Lower leg skin (tissue), 3 donors: ENCODE measurements around the gene CFH.

Experiments
- POLR2A ChIP-seq, 2 donors: fragments of 450-650 bp; IDR thresholded peaks; one replicate each; pipeline ENCODE4 v1.6.1; 2016 to 2017; ENCODE audit warnings: antibody characterized with exemption in 2 of 2, mild to moderate bottlenecking in 1 of 2, moderate library complexity in 1 of 2
- TF ChIP-seq, protein P1 (sequence below), 3 donors: fragments of 450-650 bp; IDR thresholded peaks; one replicate each; pipeline ENCODE4 v1.5.1; 2016; ENCODE audit warnings: antibody characterized with exemption in 3 of 3, mild to moderate bottlenecking in 3 of 3, moderate library complexity in 2 of 3

DNA sequence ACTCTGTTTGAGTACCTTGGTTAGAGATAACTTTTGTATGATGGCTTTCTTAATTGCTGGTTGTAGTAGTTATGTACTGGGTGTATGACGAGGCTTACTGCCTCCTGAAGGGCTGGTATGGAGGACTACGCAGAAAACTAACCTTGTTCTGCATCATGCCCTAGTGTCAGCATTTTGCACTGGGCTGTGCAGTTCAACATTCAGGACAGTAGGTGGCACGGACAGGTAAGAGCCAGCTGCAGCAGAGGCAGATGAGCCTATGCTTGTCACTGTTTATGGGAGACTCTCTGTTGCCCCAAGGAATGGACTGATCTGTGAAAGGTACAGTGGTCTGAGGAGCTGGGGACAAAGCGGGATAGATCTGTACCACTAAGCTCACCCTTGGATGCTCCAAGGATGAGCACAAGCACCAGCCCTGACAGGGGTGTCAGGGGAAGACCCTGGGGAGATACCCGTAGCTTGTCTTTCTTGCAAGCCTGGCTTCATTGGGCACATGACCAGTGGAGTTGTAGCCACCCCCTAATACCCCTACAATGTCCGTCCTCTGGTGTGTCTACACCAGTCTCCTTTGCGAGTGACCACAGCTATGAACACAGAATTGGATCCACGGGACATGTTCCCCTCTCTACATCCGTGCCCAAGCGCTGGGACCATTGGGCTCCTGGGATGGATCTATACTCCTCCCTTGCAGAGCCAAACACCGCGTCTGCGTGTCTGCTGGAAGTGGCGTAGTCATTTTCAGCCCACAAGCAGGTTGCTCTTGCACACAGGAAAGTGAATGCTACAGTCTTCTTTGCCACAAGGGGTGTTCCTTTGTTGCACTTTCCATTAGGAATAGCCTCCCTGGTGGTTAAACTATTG lies 71.7 kb downstream of the CFH start:
- no peak for TF ChIP-seq POLR2A (IDR thresholded peaks at IDR 0.05)
- TF ChIP-seq, protein P1, sequence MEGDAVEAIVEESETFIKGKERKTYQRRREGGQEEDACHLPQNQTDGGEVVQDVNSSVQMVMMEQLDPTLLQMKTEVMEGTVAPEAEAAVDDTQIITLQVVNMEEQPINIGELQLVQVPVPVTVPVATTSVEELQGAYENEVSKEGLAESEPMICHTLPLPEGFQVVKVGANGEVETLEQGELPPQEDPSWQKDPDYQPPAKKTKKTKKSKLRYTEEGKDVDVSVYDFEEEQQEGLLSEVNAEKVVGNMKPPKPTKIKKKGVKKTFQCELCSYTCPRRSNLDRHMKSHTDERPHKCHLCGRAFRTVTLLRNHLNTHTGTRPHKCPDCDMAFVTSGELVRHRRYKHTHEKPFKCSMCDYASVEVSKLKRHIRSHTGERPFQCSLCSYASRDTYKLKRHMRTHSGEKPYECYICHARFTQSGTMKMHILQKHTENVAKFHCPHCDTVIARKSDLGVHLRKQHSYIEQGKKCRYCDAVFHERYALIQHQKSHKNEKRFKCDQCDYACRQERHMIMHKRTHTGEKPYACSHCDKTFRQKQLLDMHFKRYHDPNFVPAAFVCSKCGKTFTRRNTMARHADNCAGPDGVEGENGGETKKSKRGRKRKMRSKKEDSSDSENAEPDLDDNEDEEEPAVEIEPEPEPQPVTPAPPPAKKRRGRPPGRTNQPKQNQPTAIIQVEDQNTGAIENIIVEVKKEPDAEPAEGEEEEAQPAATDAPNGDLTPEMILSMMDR (IDR thresholded peaks at IDR 0.05) = no peak
